CD4-positive, CD25-positive, alpha-beta regulatory T cell (primary cell): Measurements from ENCODE around the gene NLGN2. TPM values are rescaled to one million over a fixed set of nuclear protein-coding genes. Genes with fewer than 3 reads are reported as not detected.

Experiments
- ATAC-seq, 2 donors: fragments of 150-1000 bp; cut with Tn5 transposase; one replicate each; pipeline ENCODE4 v1.10.0; 2021; ENCODE audit warnings: low read depth in 2 of 2, moderate number of reproducible peaks in 2 of 2, moderate library complexity in 1 of 2
- DNase-seq, 3 donors: peaks; one replicate each; pipeline versions ENCODE4 v3.0.0 to v3.0.0-alpha.2; 2012 to 2022; ENCODE audit warnings: mixed read lengths in 1 of 3
- H3K27ac ChIP-seq: one replicate; pipeline ENCODE4 v1.7.0; 2013; ENCODE audit warnings: mild to moderate bottlenecking, low read length; ENCODE audit not compliant: insufficient read depth, poor library complexity, severe bottlenecking
- H3K27me3 ChIP-seq: one replicate; pipeline ENCODE4 v1.7.0; 2013; ENCODE audit warnings: low read length; ENCODE audit not compliant: control insufficient read depth, insufficient read depth
- H3K36me3 ChIP-seq: one replicate; pipeline ENCODE4 v1.7.0; 2013; ENCODE audit warnings: mild to moderate bottlenecking, low read length, moderate library complexity; ENCODE audit not compliant: control insufficient read depth, insufficient read depth
- H3K4me1 ChIP-seq: 2 replicates; pipeline ENCODE4 v1.7.0; 2013; ENCODE audit warnings: mild to moderate bottlenecking, low read length; ENCODE audit not compliant: insufficient read depth, control insufficient read depth, poor library complexity, severe bottlenecking
- H3K4me3 ChIP-seq: one replicate; pipeline ENCODE4 v1.7.0; 2013; ENCODE audit warnings: low read depth, mild to moderate bottlenecking, low read length, moderate library complexity
- H3K9me3 ChIP-seq, 2 experiments: 1 replicate in 1 of 2; 2 replicates in 1 of 2; pipeline ENCODE4 v1.7.0; 2013; ENCODE audit warnings: low read length in 2 of 2, mild to moderate bottlenecking in 1 of 2, moderate library complexity in 1 of 2; ENCODE audit not compliant: control insufficient read depth in 2 of 2
- H3K27ac Mint-ChIP-seq, 3 donors: one replicate each; pipeline ENCODE4 v1.8.0; 2020 to 2022; ENCODE audit warnings: mild to moderate bottlenecking in 3 of 3, mixed read lengths in 3 of 3, moderate library complexity in 2 of 3
- H3K27me3 Mint-ChIP-seq: one replicate; pipeline ENCODE4 v1.8.0; 2022; ENCODE audit warnings: mild to moderate bottlenecking, mixed read lengths
- H3K36me3 Mint-ChIP-seq: one replicate; pipeline ENCODE4 v1.8.0; 2020; ENCODE audit warnings: mixed read lengths
- H3K4me1 Mint-ChIP-seq, 4 donors: one replicate each; pipeline ENCODE4 v1.8.0; 2020 to 2022; ENCODE audit warnings: mixed read lengths in 4 of 4, mild to moderate bottlenecking in 1 of 4
- H3K4me3 Mint-ChIP-seq, 4 donors: one replicate each; pipeline ENCODE4 v1.8.0; 2020 to 2022; ENCODE audit warnings: mild to moderate bottlenecking in 4 of 4, mixed read lengths in 4 of 4, moderate library complexity in 3 of 4
- H3K9me3 Mint-ChIP-seq, 7 donors: one replicate each; pipeline ENCODE4 v1.8.0; 2020 to 2022; ENCODE audit warnings: mixed read lengths in 7 of 7, mild to moderate bottlenecking in 3 of 7, moderate library complexity in 2 of 7
- polyA plus RNA-seq, 4 donors: library from polyadenylated mRNA; unstranded; fragments of 300-500 nt; fragmentation: Illumina TruSeq; gene quantifications; one replicate each; pipeline ENCODE4 v1.2.3, GENCODE V29; 2021
- total RNA-seq: library from RNA; stranded (reverse); gene quantifications from one replicate; pipeline ENCODE4 v1.2.3, GENCODE V29; 2022

Gene NLGN2
- total and polyA plus RNA-seq, 5 donors from 2014 or later, result 3.6 TPM; not detected in 4

GRCh38 chr17:7436556-7437368 lies 29.1 kb downstream of the NLGN2 start:
- peaks cover 12% of the 10 kb centered on the region for H3K36me3 Mint-ChIP-seq
- peaks cover 5 to 55% (median 31%) of the 10 kb centered on the region in 4 donors for H3K4me1 Mint-ChIP-seq
- ATAC-seq (peak; percentile 68 to 72), DNase-seq (peak; percentile 65 to 88 (median 85))
- Histone ChIP-seq H3K36me3 (no peaks in the 10 kb centered on the region), H3K4me3 (peak overlapping the region; percentile 70), H3K27ac (peak overlapping the region; percentile 93), H3K9me3 (no peaks in the 10 kb centered on the region), H3K4me1 (peaks cover 56% of the 10 kb centered on the region), H3K27me3 (peaks cover 16% of the 10 kb centered on the region)
- peaks cover 43% of the 10 kb centered on the region for H3K27me3 Mint-ChIP-seq
- no peaks in the 10 kb centered on the region for H3K9me3 Mint-ChIP-seq
- H3K4me3 Mint-ChIP-seq, result peak overlapping the region; percentile 93 to 96 (median 95)
- peak overlapping the region; percentile 82 to 98 (median 97) for H3K27ac Mint-ChIP-seq

GRCh38 chr17:7437369-7437863 lies 29.8 kb downstream of the NLGN2 start:
- H3K27ac Mint-ChIP-seq, result peak overlapping the region in 2 of 3 donors; percentile 65 to 90
- H3K27ac ChIP-seq, result peak overlapping the region; percentile 93
- H3K36me3 Mint-ChIP-seq, result peaks cover 14% of the 10 kb centered on the region
- peaks cover 56% of the 10 kb centered on the region for H3K4me1 ChIP-seq
- H3K27me3 ChIP-seq, result peaks cover 20% of the 10 kb centered on the region
- H3K36me3 ChIP-seq, result no peaks in the 10 kb centered on the region
- peaks cover 0 to 1% (median 0%) of the 10 kb centered on the region in 7 donors for H3K9me3 Mint-ChIP-seq
- ATAC-seq (no peak), DNase-seq (no peak)
- no peak overlapping the region for H3K4me3 ChIP-seq
- peaks cover 5 to 56% (median 31%) of the 10 kb centered on the region in 4 donors for H3K4me1 Mint-ChIP-seq
- H3K9me3 ChIP-seq, result no peaks in the 10 kb centered on the region
- H3K4me3 Mint-ChIP-seq, result peak overlapping the region in 3 of 4 donors; percentile 40 to 96 (median 72)
- H3K27me3 Mint-ChIP-seq, result peaks cover 49% of the 10 kb centered on the region

GRCh38 chr17:7437950-7438614 lies 30.4 kb downstream of the NLGN2 start:
- Histone ChIP-seq H3K4me1 (peaks cover 56% of the 10 kb centered on the region), H3K9me3 (no peaks in the 10 kb centered on the region), H3K27ac (no peak overlapping the region), H3K36me3 (no peaks in the 10 kb centered on the region), H3K4me3 (no peak overlapping the region), H3K27me3 (peaks cover 23% of the 10 kb centered on the region)
- peak in 2 of 3 donors; percentile 31 to 39 for DNase-seq
- peaks cover 14% of the 10 kb centered on the region for H3K36me3 Mint-ChIP-seq
- H3K27ac Mint-ChIP-seq, result peak overlapping the region in 2 of 3 donors; percentile 62 to 90
- H3K27me3 Mint-ChIP-seq, result peaks cover 56% of the 10 kb centered on the region
- peaks cover 5 to 56% (median 31%) of the 10 kb centered on the region in 4 donors for H3K4me1 Mint-ChIP-seq
- H3K4me3 Mint-ChIP-seq, result peak overlapping the region; percentile 62 to 89 (median 78)
- peaks cover 0 to 2% (median 0%) of the 10 kb centered on the region in 7 donors for H3K9me3 Mint-ChIP-seq
- ATAC-seq, result no peak

- DNase-seq, result no peak
- H3K9me3 Mint-ChIP-seq, result peaks cover 0 to 2% (median 0%) of the 10 kb centered on the region in 7 donors
- H3K27ac Mint-ChIP-seq, result peak overlapping the region in 2 of 3 donors; percentile 40 to 62
- H3K9me3 ChIP-seq, result no peaks in the 10 kb centered on the region
- no peaks in the 10 kb centered on the region for H3K36me3 ChIP-seq
- H3K4me1 ChIP-seq, result peaks cover 56% of the 10 kb centered on the region
- H3K36me3 Mint-ChIP-seq, result peaks cover 14% of the 10 kb centered on the region
- H3K27me3 ChIP-seq, result peaks cover 23% of the 10 kb centered on the region
- H3K27ac ChIP-seq, result no peak overlapping the region
- peak overlapping the region; percentile 62 to 87 (median 78) for H3K4me3 Mint-ChIP-seq
- ATAC-seq, result no peak
- peaks cover 64% of the 10 kb centered on the region for H3K27me3 Mint-ChIP-seq
- H3K4me1 Mint-ChIP-seq, result peaks cover 5 to 56% (median 31%) of the 10 kb centered on the region in 4 donors
- H3K4me3 ChIP-seq, result no peak overlapping the region
Observed at GRCh38 chr17:7438656-7439460, 31.2 kb downstream of the NLGN2 start.

- Histone ChIP-seq H3K36me3 (no peaks in the 10 kb centered on the region), H3K9me3 (no peaks in the 10 kb centered on the region), H3K27ac (no peak within 1 kb of the TSS), H3K4me3 (no peak within 1 kb of the TSS), H3K27me3 (peaks cover 28% of the 10 kb centered on the region), H3K4me1 (peaks cover 56% of the 10 kb centered on the region)
- ATAC-seq, result no peak
- Mint-ChIP-seq H3K9me3 (peaks cover 0 to 2% (median 0%) of the 10 kb centered on the region in 7 donors), H3K36me3 (peaks cover 14% of the 10 kb centered on the region), H3K4me3 (peak within 1 kb of the TSS; percentile 74 to 95 (median 83)), H3K4me1 (peaks cover 5 to 60% (median 31%) of the 10 kb centered on the region in 4 donors), H3K27ac (peak within 1 kb of the TSS in 2 of 3 donors; percentile 40 to 62), H3K27me3 (peaks cover 71% of the 10 kb centered on the region)
- no peak for DNase-seq
Observed at GRCh38 chr17:7439462-7440112, 31.9 kb downstream of the NLGN2 start, which contains the start of gene FGF11. Gene FGF11 (plus strand): TSS chr17:7439512. CDS start chr17:7439621, 109 bp downstream.

GRCh38 chr17:7440113-7440833 lies 32.6 kb downstream of the NLGN2 start:
- Histone ChIP-seq H3K27ac (no peak overlapping the region), H3K9me3 (no peaks in the 10 kb centered on the region), H3K27me3 (peaks cover 28% of the 10 kb centered on the region), H3K4me1 (peaks cover 60% of the 10 kb centered on the region), H3K36me3 (no peaks in the 10 kb centered on the region), H3K4me3 (no peak overlapping the region)
- Mint-ChIP-seq H3K27me3 (peaks cover 70% of the 10 kb centered on the region), H3K9me3 (peaks cover 0 to 2% (median 0%) of the 10 kb centered on the region in 7 donors), H3K36me3 (peaks cover 14% of the 10 kb centered on the region), H3K4me3 (peak overlapping the region; percentile 74 to 95 (median 83)), H3K4me1 (peaks cover under 1 to 60% (median 27%) of the 10 kb centered on the region in 4 donors), H3K27ac (peak overlapping the region in 2 of 3 donors; percentile 38 to 59)
- DNase-seq (peak in 1 of 3 donors; percentile 33), ATAC-seq (no peak)
